GM19452 (cell line): ENCODE measurements around the gene FCN1.

Source experiments
- ATAC-seq: cut with Tn5 transposase; IDR thresholded peaks from one replicate; pipeline ENCODE4 v1.9.1; 2021; ENCODE audit not compliant: unreplicated experiment

Gene FCN1

DNA sequence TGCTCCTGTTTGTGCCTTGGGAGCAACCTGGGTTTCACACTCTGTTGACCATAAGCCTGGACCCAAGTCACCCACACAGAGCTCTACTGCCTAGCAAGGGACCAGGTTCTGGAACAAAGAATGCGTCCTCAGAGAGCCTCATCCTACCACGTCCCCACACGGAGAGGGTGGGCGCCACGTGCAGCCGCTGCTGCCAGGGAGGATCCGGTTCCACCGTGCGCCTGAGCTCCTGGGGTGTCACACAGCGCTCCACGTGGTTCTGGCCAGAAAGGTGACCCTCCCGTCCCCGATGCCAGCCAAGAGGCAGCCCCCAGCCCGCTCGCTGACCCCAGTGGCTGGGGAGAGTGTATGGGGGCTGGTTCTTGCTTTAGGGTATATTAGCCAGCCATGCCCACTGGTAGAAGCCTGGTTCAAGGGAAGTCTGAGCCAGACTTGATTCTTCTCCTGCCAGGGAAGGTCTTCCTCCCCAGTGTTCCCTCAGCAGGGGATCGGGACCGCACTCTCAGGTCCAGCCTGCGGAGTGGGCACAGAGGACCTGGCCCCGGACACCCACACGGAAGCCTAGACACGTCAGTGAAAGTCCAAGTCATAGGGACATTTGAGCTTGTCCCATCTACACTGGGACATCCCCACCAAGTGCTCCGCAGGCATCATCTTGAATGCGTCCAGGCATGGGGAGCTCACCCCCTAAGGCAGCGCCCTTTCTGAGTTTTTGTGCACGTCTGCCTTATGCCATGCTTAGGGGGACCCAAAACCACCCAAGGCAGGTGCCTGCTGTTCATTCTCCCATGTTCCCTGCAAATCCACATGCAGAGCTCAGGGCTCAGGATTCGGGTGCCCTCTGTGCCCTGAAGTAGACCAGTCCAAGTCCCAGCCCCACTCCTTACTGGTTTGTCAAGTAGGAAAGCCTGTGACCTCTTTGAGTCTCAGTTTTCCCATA lies 2.4 kb downstream of the FCN1 start:
- no peak for ATAC-seq

- ATAC-seq: no peak
These were observed 3.2 kb downstream of the FCN1 start for GRCh38 chr9:134914501-134914834.

- no peak for ATAC-seq
These were observed 3.8 kb downstream of the FCN1 start for GRCh38 chr9:134913713-134914500.

DNA sequence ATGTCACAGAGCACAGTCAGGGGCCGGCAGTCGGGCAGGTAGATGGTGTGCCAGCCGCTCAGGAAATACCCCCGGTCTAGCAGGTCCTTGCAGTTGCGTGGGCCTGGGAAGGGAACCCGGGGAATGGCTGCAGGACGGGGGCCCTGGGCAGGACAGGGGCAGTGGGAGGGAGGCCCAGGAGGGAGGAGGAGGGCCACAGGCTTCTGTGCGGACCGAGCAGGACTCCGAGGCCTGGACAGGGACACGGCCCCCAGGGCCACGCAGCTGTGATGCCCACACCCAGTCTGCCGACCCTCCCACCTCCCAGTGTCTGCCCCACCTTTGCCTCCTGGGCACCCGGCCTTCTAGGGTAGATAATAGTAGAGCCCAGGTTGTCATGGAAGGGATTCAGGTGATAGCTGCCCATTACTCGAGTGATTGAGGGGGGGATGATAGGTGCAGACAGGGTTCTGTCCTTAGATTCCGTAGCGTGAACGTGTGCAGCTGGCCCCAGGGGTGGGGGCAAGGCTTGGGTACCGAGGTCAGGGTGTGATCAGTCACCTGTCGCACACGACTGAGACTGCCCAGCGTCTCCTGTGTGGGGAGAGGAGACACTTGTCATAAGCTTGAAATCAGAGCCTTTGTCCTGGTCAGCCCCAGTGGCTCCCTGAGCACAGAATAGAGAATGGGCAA lies 4.5 kb downstream of the FCN1 start:
- no peak for ATAC-seq

- no peak for ATAC-seq
These were observed 5.4 kb downstream of the FCN1 start for GRCh38 chr9:134912126-134912840.

DNA sequence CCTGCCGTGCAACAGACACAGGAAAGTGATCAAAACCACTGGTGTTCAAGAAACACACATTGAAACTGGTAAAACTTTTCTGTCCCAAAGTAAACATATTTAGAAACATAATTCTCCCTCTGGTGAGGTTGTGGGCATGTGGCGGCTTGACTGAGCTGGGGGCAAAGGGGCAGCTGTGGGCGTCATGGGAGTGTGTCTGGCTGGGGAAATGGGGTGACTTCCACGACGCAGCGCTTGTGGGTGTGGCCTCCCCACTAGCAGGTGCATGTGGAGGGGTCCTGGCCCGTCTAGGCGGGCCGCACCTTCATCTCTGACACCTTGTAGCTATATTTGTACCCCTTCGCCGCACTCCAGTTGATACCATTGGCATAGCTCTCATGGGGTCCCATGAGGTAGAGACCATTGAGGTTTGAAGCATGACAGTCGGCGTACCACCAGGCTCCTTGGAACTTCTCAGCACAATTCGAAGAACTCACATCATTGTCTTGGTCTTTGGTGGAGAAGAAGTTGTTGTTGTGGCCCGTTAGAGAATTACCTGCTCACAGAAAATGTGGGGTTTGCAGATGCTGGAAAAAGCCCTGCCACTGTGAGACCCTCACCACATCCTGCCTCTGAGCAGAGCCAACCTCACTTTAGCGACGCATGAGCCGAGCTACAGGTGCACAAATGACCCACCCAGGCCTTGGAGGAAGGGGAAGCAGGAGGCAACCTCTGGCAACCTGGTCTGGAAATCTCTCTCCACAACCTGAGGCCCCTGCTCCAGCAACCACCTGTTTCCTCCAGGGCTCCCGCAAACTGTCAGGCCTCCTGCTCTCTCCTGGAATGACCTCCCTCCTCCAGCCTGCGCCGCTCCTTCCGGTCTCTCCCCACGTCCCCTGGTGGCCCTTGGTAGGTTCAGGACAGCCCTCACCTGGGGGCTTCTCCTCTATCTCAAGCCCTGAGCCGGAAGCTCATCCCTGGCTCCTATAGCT lies 7.9 kb downstream of the FCN1 start:
- no peak for ATAC-seq

GRCh38 chr9:134908524-134909309 lies 9.0 kb downstream of the FCN1 start:
- no peak for ATAC-seq

GRCh38 chr9:134902936-134903335 lies 14.8 kb downstream of the FCN1 start:
- no peak for ATAC-seq

- ATAC-seq: no peak
These were observed 17.9 kb downstream of the FCN1 start for GRCh38 chr9:134899818-134900217.

DNA sequence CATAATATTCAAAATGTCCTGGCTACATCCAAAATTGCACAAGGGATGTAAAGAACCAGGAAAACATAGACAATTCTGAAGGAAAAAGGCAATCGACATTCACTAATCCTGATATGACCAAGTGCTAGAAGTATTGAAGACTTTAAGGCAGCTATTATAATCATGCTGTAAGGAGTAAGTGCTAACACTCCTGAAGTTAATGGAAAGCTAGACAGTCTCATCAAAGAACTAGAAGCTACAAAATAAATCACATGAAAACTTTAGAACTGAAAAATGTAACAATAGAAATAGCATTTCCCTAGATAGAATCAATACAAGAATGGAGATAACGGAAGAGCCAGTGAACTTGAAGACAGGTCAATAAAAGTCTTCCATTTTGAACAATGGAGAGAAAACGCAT lies 18.5 kb downstream of the FCN1 start:
- no peak for ATAC-seq

DNA sequence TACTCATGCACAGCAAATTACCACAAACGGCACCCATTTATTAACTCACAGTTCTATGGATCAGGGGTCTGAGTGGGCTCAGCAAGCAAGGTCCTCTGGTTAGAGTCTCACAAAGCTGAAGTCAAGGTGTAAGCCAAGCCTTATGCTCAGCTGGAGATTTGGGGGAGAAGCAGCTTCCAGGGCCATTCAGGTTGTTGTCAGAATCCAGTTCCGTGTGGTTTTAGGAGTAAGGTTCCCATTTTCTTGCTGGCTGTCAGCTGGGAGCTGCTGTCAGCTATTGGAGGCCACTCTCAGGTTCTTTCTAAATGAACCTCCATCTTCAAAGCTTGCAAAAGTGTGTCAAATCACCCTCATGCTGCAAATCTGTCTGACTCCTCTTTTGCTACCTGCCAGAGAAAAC lies 19.4 kb downstream of the FCN1 start:
- ATAC-seq: no peak

- ATAC-seq: no peak
These were observed 20.0 kb downstream of the FCN1 start for GRCh38 chr9:134897584-134898170.

DNA sequence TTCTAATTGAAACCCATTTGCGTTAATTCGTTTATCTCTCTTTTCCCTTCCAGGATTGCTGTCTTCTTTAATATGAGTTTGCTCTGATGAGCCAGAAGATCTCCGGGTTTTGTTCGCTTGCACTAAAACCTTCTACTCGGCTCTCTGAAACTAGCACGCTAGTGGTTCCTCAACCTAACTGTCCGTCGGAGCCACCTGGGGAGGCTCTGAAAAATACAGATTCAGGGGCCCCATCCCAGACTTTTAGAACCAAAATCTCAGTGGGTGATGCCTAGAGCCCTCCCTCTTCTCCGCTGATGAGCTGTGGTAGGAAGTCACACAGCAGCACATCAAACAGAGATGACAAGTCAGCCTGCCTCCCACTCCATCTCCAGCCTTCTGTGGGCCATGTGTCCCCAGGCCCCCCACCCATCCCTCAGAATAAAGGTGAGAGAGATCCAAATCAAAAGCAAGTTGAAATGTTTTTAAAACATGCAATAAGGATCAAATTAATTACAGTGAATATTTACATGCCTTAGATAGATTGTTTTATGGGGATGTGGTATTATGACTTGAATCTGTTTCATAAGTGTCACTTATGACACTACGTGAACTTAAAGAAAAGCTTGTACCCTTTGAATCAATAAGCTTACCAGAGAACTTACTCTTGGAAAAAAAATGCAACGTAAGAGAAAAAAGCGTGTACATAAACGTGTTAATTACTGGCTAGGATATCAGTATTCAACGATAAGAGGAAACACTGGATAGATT lies 20.7 kb downstream of the FCN1 start:
- ATAC-seq: no peak

GRCh38 chr9:134895908-134896833 lies 21.5 kb downstream of the FCN1 start:
- no peak for ATAC-seq

GRCh38 chr9:134895567-134895907 lies 22.2 kb downstream of the FCN1 start:
- ATAC-seq: no peak

- ATAC-seq: no peak
These were observed 22.6 kb downstream of the FCN1 start for GRCh38 chr9:134895097-134895496.
